HG02678 (cell line): ENCODE results near the gene STK24.
A peak's percentile ranks its signal among the peaks of the same experiment; 100 is the strongest.

Experiments used
- ATAC-seq: cut with Tn5 transposase; IDR thresholded peaks from one replicate; pipeline ENCODE4 v1.9.1; 2021; ENCODE audit warnings: mild to moderate bottlenecking, moderate library complexity; ENCODE audit not compliant: unreplicated experiment

STK24 gene

DNA sequence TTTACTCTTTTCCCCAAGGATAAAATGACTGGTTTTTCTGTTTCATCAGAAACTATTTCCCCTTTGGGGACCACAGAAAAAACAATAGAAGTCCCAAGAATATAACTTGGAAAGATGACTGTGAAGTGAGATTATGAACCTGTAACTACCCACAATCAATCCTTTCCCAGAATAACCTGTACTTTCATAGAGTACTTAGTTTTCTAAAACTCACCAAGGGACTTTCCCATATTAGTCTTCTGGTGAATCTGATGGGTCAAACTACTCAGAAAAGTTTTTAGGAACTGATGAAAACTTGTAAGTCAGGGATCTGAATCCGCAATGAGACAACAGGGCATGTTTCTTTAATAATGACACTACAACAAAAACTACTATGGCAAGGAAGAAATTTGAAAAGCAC lies 62.6 kb downstream of the STK24 start:
- no peak for ATAC-seq

DNA sequence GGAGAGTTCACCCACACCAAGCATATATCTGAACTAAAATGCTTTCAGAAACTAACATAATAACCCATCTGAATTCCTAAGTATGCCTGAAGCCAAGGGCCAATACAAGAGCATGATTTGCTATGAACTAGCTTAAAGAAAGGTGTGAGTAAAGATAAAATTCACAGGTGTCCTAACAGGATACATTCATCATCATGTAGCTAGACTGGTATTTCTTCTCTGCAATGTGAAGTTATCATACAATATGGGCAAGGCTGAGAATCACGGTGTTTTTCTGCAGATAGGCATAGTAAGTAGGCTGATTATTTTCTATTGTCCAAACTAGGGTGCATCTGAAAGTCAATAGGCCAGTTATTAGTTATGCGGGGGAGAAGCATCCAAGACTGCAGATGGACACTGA lies 63.1 kb downstream of the STK24 start:
- ATAC-seq, result no peak

DNA sequence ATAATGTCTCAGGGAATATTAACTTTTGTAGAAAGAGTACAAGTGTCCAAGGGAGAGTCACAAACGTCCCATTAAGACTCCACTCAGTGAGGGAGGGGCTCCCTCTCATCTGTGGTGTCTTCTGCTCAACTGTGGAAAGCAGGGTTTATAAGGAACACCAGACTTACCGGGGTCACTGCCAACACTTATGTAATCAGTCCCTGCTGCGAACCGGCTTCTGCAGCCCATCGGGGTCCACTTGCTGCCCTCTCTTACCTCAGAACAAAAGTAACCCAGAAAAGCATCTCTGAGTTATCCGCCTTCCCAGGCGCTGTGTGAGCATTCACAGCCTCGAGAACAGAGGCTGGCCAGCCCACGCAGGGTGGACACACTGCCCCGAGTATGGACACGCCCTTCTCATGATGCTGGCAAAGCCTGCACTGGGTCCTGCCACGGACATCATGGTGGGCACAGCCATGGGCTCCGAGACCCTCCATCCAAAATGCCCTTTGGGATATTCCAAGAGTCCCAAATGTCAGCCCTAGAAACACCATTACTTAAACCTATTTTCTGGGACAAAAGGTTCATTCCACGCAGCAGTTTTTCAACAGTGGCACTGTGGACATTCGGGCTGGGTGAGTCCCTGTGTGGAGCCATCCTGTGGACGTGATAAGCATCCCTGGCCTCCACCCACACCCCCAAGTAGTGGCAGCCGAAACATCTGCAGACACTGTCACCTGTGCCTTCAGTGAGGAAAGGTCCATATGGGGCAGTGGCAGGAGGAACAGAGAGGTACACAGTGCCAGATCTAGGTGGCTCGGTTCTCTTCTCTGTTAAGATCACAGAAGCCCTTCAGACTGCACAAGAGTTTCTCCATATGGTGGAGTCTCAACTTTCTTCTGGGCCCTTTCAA lies 63.9 kb downstream of the STK24 start:
- no peak for ATAC-seq

DNA sequence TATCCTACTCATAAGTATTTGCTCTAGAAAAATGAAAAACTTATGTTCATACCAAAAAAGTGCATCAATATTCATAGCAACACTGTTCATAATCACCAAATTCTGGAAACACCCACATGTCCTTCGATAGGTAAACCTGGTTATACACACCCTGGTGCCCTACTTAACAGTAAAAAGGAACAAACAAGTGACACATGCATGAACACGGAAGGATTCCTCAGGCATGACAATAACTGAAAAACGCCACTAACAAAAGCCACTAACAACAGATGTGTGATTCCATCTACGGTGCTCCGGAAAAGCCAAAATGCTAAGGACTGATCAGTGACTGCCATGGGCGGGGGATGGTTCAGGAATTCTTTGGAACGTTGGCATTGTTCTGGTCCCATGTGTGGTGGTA lies 65.5 kb downstream of the STK24 start:
- ATAC-seq, result no peak

DNA sequence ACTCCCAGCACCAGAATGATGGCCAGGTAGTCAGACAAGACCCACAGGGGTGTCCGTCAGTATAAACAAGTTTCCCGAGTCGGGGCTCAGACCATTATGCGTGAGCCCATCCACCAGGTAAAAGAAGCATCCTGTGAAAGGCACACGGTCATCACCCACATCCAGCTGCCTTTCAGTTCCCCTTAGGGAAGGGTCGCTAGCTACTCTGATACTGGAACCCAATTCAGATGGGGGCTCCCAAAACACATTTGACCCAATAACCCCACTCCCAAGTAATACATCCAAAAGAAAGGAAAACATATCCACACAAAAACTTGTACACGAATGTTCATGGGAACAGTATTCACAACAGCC lies 66.8 kb downstream of the STK24 start:
- no peak for ATAC-seq

DNA sequence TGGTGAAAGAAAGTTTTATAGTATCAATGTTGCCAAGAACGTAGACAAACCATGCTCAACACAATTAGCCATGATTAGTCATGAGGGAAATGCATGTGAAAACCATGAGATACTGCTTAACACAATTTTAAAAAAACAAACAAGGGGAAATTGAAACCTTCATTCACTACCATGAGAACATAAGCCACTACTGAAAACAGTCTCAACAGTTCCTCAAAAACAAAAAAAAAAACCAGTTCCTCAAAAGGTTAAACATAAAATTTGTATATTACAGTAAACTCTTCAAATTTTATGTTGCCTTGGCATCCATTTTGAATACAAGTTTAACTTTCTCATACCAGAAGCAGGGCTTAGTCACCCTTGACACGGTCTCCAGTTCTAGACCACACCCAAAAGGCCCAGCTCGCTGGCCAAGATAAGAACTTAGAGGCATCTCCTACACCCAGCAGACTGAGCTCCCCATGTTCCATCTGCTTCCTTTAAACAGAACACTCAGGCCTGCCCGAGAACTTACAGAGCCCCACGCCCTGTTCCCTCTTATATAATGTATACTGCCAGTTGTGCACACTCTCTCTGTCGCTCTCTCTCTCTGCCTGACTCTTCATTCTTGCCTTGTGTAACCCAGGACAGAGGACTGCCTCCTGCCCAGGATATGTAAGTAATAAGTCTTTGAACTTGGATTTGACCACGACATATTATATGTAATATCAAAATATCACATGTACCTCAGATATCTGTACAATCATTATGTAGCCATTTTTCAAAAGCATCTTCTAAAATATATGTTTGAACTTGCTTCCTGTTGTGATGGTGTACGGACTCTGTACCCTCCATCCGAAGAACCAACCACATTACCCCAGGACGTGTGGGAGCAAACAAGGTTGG lies 67.4 kb downstream of the STK24 start:
- peak; percentile 50 for ATAC-seq

DNA sequence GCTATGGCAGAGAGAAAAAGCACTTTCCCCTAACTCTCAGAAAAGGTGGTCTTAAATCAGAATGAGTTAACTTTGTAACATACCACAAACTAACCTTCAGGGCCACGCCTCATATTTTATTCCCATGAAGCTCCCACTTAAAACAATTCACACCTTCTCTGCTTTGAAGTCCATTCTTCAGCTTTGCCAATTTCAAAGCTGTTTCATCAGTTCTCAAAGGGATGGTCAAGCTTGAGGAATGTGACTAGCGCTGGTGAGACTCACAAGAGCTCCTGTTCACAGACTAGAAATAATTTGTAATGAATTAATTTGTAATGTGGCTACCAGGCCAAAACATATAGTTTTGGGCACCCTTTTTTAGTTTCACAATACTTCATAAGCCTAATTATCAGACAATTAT lies 68.2 kb downstream of the STK24 start:
- ATAC-seq, result no peak

DNA sequence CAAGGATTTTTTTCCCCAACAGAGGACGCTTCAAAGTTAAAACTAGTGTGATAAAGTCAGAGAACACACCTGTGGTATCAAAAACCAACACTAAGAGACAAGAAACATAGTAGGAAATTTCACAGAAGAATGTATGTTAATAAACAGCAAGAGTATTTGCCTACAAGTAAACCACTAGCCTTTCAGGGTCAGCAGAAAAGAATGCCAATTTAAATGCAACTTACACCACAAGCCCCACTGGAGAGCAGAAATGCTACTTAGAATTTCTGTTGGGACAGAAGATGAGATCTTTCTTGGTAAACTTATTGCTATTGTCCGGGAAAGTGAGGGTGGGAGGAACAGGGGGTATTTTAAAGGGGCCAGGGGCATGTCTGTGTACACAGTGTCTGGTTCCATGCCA lies 68.6 kb downstream of the STK24 start:
- no peak for ATAC-seq

DNA sequence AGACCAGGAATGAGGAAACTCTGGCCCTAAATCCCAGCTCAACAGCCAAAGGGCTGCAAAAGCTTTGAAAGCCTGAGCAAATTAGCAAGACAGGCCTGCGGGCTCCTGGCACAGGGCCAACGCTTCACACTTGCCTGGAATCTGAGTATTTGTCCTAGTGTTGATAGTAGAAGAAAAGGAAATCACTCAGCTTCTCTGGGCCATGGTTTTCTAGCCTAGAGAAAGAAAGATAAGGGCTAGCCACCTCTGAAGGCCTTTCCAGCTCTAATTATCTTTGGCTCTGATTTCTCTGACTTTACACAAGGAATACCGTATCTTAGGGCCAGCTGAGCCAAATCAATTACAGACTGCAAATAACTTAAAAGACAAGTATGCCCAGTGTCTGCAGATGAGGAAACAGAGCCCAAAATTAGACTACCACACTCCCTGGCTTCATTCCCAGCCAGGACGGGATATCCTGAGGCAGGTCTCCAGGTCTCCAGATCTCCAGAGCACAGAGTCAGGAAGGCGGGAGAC lies 69.6 kb downstream of the STK24 start:
- ATAC-seq, result no peak

DNA sequence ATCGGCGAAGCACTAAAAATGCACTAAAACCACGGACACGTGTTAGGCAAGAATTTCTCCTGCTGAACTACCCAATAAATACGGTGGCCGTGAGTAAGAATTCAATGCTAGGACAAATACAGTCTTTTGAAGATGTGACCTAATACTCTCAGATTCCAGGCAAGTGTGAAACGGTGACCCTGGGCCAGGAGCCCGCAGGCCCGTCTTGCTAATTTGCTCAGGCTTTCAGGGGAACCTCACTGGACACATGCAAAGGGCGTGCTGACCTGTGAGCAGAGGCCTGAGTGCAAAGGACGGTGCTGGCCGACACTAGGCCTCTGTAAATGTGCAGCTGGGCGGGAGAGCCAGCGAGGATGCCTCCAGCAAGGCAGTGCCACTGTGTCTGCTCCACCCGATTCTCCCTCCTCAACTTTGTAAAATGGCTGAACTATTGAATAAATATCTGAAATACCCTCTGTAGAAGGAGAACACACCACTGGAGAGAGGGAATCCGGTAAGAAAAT lies 70.1 kb downstream of the STK24 start:
- ATAC-seq, result no peak

DNA sequence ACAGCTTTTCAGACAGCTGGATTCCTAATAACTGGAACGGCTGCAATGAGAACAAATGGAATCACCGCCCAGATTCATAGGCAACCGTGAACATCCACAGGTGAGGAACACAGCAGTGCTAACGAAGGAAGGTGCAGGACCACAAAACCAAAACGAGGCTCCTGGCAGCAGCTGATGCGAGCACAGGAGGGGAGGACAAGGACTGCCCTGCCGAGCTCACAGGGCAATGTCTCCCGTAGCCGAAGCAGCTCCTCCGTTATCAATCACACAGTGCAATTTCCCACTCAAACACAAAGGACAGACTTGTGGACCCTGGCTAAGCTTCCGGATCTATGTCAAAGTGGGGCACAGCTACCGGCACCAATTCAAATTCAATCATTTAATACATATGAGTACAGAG lies 70.6 kb downstream of the STK24 start:
- ATAC-seq, result no peak

DNA sequence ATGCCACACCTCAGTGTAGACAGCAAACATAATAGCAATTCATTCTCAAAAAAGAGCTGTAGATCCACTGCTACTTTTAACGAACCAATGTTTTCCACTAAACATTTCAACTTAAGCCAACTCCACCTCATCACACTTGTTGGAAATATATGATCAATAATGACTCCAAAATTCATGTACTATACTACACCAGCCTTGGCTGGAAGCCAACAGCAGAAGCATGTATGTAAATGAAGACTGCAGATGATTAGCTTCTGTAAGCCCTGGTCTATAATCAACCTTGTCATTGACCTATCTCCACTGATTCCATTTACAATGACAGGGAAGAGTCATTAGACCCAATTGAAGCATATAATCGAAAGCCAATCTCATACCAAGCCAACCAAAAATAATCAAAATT lies 71.7 kb downstream of the STK24 start:
- no peak for ATAC-seq

DNA sequence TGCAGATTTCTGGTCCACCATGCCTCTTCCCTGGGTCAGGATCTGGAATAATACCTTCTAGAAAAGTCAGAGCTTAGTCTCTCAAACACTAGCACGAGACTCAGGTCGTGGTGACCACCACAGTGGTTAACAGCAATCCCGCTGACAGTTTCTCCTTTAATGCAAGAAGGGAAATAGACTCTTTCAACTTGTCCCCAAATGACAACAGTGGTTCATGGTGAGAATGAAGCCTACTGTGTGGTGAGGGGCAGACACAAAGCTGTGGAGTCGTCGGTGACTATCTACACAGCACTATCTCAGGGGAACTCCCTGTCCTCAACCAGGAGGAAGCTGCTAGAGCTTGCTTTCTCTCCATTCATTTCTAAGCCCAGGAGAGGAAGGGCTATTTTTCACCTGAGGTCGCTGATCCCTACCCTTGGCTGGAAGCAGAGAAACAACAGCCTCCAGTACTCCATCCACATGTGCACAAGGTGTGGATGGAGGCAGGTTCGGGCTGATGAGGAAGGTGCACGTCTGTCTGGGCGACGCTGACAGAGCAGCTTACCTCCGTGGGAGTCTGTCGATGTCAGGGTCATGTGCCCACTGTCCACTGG lies 72.4 kb downstream of the STK24 start:
- ATAC-seq, result peak; percentile 54

DNA sequence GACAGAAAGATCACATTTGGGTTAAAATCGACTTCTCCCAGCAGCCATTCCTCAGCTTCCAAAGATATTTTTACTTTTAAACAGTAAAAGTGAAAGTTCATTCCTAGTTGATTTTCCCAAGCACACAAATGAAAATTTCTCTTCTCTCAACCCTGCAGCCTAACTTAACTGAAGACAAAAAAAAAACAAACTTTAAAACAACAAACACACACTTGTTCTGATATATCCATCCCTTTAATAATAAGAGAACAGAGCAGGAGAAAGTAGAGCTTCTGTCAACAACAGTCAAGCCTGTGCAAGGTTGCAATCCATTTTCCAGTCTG lies 72.9 kb downstream of the STK24 start:
- ATAC-seq, result no peak

DNA sequence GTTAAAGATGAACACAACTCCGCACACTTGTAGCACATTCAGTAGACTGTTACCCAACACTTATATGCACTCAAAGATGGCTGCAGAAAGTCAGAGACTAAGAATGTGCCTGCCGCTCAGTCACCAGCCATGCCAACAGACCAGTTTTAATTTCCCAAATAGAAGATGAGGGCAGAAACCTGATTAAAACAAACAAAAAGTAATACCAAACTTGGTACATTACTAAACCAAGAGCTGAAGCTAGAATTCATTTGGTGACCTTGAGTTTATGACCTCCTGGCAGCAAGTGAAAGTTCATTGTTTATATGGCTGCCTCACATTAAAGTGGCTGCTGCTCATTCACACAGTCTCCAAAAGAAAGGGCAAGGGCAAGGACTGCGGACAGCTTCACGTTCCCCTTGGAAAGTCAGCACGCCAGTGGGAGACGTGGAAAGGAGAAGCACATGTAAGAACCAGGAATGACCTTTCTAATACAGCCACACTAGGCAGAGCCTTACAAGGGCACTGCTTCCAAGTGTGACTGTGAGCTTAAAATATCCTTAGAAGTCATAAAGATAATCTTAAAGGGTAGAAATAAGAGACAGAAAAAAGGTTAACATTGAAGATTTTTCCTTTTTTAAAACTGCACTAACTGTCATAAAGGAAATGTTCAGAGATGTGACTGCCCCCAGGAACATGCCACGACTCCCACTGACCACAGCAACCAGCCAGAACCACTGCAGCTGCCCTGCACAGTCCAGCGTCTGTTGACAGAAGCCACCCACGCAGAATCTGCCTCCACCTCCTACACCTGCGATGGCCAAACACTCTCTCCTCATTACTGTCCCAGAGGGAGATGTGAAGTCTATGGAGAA lies 73.5 kb downstream of the STK24 start:
- ATAC-seq, result no peak

DNA sequence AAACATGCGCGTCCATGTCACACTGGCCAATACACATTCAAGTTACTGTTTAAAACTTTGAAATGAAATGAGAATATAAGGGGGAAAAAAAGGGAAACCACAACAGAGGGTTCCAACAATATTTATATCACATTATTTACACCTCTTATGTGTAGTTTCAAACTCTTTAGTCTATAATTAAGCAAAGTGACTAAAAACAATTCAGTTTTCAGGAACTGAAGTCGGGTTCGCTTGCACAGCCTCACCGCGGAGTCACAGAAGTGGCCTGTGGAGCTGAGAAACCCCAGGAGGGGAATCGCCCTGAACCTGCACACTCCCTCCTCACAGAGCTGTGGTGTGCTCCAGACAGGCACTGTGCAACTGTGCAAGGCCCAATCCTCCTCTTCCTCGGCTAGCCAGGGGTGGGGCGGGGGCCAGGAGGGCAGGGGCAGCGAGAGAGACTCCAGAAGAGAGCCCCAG lies 75.9 kb downstream of the STK24 start:
- ATAC-seq, result peak; percentile 70

DNA sequence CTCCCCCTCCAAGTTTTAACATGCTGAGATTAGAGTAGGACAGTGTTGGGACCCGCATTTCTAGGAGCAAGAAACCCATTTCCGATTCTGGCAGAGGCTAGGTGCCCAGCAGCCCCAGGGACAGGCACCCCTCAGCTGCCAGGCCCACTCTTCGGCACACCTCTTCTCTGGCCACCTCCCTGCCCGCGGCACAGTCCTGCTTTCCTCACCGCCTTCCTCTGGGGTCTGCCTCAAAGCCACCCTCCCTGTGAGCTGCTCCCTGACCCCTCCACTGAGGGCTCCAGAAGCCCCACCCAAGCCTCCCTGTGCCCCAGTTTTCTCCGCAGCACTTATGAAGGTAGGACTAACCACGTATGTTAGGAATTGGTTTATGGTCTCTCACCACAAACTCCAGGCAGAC lies 79.9 kb downstream of the STK24 start:
- ATAC-seq, result no peak

DNA sequence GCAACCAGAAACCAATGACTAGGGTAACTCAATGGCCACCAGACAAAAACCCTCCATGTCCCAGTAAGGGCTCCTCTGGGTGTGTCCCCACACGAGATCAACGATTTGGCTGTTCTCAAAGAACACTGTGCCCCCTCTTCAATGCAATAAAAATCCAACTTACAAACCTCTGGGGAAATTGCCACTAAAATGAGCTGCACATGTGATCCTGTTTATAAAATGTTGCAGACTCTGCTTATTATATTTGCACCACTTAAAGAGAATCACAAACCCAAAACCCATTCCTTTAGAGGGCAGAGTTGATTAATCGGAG lies 80.5 kb downstream of the STK24 start:
- ATAC-seq, result no peak

DNA sequence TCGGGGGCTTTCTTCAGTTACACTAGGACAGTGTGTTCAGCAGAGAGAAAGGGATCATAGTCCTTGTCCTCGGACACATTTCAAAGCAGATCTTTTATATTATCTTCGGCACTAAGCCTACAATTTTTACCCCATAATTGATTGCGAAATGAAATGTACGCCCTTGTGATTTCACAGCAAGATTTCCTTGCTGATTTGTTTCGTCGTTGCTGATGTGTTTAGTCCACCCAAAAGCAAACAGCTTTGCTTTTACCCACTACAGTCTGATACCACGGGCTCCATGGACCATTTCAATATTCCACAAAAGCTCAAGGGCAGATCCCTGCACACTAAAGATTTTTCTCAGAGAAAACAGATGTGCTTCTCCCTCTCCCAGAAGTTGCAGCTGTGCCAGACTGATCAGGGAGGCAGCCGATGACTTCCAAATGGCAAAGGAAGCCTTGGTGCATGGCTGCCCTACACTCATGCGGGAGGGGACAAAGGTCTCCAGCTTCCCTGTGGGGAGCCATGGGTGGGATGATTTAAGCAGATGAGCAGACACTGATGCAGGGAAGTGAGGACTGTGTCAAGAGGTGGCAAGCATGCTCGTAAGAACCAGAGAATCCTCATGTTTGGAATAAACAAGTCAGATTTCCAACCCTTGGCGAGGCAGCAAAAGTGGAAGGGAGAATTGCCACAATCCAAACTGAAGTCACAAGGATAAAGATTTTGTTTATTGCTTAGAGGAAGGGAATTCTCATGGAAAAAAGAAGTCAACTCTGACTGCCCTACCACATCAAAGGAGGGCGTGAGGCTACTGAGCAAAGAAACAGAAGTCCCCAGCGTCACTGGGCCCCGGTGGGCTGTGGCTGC lies 81.1 kb downstream of the STK24 start:
- ATAC-seq, result no peak

DNA sequence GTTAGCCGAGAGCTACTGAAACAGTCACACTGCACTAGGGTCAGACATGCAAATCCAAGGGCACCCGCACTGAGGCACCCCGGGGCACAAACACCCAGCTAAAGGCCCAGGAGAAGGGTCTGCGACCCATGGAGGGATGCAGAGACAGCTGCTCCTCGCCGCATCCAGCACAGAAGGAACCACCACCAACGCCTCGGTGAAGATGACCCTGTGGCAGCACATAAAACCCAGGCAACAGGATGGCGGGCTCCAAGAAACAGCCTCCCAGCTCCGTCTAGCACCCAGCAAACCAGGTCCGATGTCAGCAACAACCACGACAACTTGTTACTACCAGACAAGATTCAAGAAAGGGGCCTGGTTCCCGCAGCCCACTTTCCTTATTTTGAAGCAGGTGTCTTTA lies 82.1 kb downstream of the STK24 start:
- ATAC-seq, result no peak
